HG02938 (cell line): Measurements from ENCODE around the gene CBL.

ENCODE experiments used
- ATAC-seq: cut with Tn5 transposase; IDR thresholded peaks from one replicate; pipeline ENCODE4 v1.9.1; 2021; ENCODE audit warnings: mild to moderate bottlenecking, moderate library complexity; ENCODE audit not compliant: unreplicated experiment

CBL gene

GRCh38 chr11:119324189-119324588 is 118.0 kb downstream of the CBL start:
- ATAC-seq = no peak

DNA sequence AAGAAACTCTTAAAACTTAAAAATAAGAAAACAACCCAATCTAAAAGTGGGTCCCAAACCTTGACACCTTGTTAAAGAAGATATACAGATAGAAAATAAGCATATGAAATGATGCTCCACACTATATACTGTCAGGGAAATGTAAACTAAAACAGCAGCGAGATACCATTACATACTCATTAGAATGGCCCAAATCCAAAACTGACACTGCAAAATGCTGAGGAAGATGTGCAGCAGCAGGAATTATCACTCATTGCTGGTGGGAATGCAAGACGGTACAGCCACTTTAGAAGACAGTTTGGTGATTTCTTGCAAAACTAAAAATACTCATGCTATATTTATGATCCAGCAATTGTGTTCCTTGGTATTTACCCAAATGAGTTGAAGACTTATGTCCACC is 123.2 kb downstream of the CBL start:
- ATAC-seq = no peak

- ATAC-seq = no peak
Observed at GRCh38 chr11:119330237-119330636, 124.1 kb downstream of the CBL start.

- ATAC-seq = no peak
Observed at GRCh38 chr11:119332111-119332765, 126.1 kb downstream of the CBL start.

DNA sequence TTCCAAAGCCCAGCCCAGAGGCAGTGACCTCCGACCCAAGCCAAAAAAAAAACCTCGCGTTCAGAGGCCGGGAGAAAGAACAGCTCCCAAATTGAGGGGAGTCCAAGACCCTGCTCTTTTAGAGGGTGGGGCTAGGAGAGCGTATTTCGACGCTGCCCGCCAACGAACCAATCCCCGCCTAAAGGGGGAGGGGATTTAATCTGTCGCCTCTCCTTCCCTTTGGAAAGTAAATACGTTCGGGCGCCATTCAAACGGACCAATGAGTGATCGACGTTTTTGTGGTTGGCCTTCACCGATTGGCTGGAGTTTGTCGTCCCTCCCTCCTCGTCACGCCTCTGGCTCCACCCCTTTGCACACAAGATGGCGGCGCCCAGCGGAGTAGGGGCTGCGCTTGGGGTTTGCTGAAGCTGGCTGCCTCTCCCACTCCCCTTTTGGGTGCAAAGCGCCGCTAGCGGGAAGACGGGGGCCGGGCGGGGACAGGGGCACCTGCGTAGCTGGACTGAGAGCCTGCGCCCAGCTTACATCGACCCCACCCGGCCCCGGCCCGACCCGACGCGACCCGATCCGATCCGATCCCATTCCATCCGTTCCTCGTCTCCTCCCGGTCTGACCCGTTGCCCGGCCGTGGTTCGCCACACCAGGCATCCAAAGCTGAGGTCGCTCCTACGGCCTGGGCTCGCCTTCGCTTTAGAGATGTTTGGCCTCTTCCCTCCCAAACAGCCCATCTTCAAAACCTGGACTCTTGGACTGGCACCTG is 128.2 kb downstream of the CBL start, which contains the start of gene RNF26:
Gene RNF26 (plus strand): TSS at position 354 of the 757 bp plus-strand sequence. CDS start 596 bp downstream, outside the sequence.
- peak; percentile 96 for ATAC-seq

GRCh38 chr11:119335091-119335654 is 129.0 kb downstream of the CBL start:
- ATAC-seq = no peak

GRCh38 chr11:119335655-119336543 is 129.8 kb downstream of the CBL start:
- ATAC-seq = no peak

GRCh38 chr11:119336744-119337469 is 130.8 kb downstream of the CBL start:
- no peak for ATAC-seq

- no peak for ATAC-seq
Observed at GRCh38 chr11:119337581-119338317, 131.6 kb downstream of the CBL start.

DNA sequence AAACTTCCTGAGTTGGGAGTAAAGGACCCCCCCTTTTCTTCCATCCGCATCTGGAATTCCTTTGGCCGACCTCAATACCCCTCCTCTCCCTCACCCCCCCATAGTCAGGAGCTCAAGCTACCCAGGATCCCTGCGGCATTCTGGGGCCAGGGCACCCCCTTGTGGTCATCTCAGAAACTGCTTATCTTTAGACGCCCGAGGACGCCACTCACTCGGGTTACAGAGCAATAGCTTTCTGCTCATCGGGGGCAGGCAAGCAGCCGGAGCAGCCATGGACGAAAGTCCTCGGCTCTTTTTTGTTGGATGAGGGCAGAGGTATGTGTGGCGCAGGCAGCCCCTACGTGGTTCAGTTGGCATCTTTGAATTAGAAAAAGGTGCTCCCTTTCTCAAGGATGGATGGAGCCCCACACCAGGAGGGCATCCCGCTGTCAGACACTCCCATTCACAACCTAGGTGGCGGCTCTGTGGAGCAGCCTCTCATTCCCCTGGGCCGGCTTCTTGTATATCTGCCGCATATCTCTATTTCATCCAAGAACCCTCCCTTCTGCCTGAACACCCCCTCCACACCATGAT is 132.3 kb downstream of the CBL start:
- no peak for ATAC-seq

DNA sequence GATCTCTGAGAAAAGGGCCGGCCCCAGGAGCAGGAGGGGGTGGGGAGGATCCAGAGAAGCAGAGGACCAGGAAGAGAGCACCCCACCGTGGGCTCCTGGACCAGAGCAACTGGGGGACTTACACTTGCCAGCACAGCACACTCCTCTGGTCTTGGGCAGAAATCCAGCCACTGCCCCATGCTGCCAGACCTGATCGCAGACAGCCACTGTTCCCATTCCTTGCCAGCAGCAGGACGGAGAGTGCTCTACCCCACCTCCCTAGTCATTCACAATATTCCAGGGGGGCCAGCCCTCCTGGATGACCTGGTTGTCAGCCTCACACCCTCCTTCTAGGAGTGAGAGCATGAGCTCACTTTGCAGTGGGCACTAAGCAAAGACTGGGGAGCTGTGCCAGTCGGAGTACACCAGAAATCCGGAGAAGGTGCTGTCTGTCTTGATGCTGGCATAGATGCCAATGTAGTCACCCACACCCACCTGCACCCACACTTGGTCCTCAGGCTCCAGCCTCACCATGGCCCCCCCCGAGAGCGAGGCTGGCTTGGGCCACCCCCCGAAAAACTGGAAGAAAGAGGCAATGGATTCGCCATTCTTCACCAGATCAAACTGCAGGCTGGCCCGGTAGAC is 132.9 kb downstream of the CBL start:
- ATAC-seq = no peak

DNA sequence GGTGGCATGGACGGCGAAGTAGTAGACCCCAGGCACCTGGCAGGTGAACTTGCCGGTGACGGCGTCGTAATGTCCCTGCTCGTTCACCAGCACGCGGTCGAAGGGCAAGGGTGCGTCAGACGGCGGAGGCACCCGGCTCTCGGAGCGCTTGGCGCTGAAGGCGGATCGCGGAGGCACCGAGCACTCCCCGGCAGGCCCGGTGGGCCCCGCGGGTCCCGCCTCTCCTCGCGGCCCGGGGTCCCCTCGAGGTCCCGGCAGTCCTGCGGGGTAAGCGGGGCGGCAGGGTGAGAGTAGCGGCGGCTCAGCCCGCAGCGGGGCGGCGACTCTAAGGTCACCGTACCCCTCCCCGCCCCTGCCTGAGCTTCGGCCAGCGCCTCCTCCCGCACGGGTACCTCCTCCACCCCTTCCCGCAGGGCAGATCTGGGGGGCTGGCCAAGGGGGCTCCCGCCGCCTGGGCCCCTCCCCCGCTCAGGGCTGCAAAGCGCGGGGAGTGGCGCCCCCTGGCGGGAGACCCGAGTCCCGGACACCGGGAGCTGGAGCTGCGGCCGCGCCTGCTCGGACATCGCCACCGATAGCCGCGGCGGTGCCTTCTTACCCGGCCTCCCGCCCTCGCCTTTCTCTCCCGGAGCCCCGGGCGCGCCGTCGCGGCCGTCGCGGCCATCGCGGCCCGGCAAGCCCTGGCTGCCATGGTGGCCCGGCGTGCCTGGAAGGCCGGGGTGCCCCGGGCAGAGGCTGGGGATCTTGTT is 133.6 kb downstream of the CBL start:
- no peak for ATAC-seq

DNA sequence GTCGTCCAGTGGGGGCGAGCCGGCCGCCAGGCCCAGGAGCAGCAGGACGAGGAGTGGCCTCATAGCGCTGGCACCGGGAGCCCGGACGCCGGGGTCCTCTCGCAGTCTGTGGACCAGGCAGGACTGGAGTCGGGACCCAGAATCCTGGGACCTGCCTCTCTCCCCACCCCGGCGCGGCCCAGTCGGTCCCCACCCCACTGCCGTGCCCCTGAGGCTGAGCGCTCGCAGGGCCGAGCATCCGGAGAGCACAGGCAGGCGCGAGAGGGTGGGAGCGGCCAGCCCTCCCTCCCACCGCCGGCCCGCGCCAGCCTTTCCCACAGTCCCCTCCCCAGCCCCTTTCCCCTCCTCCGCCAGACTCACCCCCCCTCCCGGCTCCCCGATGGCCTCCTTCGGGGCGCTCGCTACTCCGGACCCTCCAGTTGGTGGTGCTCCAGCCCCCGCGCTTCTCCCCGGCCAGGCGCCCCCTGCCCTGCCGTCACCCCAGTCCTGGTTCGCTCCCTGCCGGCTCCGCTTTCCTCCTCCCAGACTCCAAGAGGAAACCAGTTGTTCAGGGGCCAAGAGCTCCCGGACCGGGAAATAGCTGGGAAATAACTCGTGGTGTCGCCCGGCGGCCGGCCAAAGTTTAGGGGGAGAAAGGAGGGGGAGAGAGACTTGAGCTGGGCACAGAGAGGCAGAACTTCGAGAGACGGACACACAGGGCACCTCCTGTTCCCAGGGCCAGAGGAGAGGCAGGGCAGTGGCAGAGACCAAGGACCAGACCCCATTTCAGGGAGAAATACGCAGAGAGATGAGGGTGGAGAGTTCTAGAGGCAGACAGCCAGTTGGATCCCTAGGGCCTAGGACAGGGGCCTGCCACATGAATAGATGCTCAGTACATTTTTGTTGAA is 134.4 kb downstream of the CBL start, which contains the start of gene C1QTNF5:
Gene C1QTNF5 (minus strand): TSS at position 549 of the 887 bp plus-strand sequence. CDS start 486 bp downstream, at position 63.
- no peak for ATAC-seq

DNA sequence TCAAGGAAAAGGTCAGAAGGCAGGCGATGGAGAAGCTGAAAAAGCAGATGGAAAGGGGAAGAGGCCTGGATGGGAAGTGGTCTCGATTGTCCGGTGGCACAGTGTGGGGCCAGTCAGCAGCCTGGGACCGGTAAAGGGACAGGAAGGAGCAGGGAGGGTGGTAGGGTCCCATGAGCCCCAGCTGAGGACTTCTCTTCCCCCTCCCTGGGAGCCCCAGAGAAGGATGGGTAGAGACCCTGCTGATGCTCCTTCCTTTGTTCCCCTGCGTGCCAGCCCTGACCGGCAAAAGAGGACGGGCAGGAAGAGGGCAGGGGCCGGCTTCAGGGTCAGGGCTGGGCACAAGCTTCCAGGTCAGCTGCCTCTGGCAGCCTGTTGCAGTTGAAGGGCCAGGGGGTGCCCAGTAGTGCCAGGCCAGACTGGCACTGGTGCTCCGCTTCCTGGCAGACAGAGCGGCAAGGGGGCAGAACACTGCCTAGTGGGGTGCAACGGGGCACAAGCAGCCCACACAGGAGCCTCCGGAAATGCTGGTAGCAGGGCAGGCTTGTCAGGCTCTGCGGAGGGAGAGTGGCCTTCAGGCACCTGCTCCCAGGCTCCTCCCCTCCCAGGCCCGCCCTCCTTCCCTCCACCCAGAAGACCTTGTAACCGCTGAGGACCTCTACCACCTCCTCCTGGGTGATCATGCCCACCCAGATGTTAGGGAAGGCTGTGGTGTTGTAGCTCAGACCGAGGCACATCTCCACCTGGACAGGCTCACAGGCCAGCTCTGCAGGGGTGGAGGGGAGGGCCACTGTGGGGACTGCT is 135.3 kb downstream of the CBL start:
- no peak for ATAC-seq

GRCh38 chr11:119342023-119342300 is 135.8 kb downstream of the CBL start:
- no peak for ATAC-seq

GRCh38 chr11:119342362-119343130 is 136.4 kb downstream of the CBL start:
- no peak for ATAC-seq
